K562 (cell line): ENCODE measurements around the gene OSBP2.

Source experiments
- CBFA2T3 ChIP-seq: fragments of 450-650 bp; IDR thresholded peaks from 2 replicates; pipeline ENCODE4 v1.6.1; 2017
- COPS2 ChIP-seq: fragments of 450-650 bp; conservative IDR thresholded peaks from 2 replicates; pipeline ENCODE4 v1.6.1; 2016; ENCODE audit warnings: mild to moderate bottlenecking, moderate library complexity
- ETV1 ChIP-seq: fragments of 450-650 bp; conservative IDR thresholded peaks from 2 replicates; pipeline ENCODE4 v1.6.1; 2016; ENCODE audit warnings: missing genetic modification characterization, control low read depth, low read depth, missing compliant biosample characterization
- EZH2 ChIP-seq: IDR thresholded peaks from 2 replicates; pipeline ENCODE4 v1.6.1; 2012; ENCODE audit warnings: low read depth, mild to moderate bottlenecking, inconsistent platforms, low read length, borderline replicate concordance
- FIP1L1 ChIP-seq: fragments of 200-400 bp; formaldehyde crosslinking; IDR thresholded peaks from 2 replicates; pipeline ENCODE4 v1.6.1; 2018; ENCODE audit warnings: mild to moderate bottlenecking, low read depth, low read length; ENCODE audit not compliant: poor library complexity, severe bottlenecking
- POLR2AphosphoS5 ChIP-seq: IDR thresholded peaks from 2 replicates; pipeline ENCODE4 v1.6.1; 2011; ENCODE audit warnings: mild to moderate bottlenecking, low read depth, low read length, moderate library complexity; ENCODE audit not compliant: control insufficient read depth, insufficient read depth
- SIX5 ChIP-seq, 2 experiments: IDR thresholded peaks; 2 replicates each; pipeline ENCODE4 v1.6.1; 2011; ENCODE audit warnings: low read length in 2 of 2, borderline replicate concordance in 1 of 2, low read depth in 1 of 2, mild to moderate bottlenecking in 1 of 2, moderate library complexity in 1 of 2; ENCODE audit not compliant: insufficient read depth in 1 of 2
- TAF7 ChIP-seq: fragments of 450-650 bp; IDR thresholded peaks from 2 replicates; pipeline ENCODE4 v1.6.1; 2016; ENCODE audit warnings: missing genetic modification characterization, missing compliant biosample characterization
- YY1 ChIP-seq, 3 experiments: IDR thresholded peaks; 2 replicates each; pipeline ENCODE4 v1.6.1; 2011; ENCODE audit warnings: low read length in 2 of 3, mild to moderate bottlenecking in 2 of 3, moderate library complexity in 2 of 3, borderline replicate concordance in 1 of 3, control low read depth in 1 of 3, low read depth in 1 of 3; ENCODE audit not compliant: insufficient read depth in 3 of 3, insufficient replicate concordance in 2 of 3, control insufficient read depth in 1 of 3, insufficient read length in 1 of 3; ENCODE audit errors: extremely low read depth in 1 of 3
- ZFX ChIP-seq: sonication (generic); formaldehyde crosslinking; IDR thresholded peaks from 2 replicates; pipeline ENCODE4 v1.8.0; 2022; ENCODE audit warnings: mild to moderate bottlenecking, missing genetic modification reagents, moderate library complexity
- ZNF76 ChIP-seq: fragments of 250-450 bp; sonication (Bioruptor Pico); IDR thresholded peaks from 2 replicates; pipeline ENCODE4 v1.4.0; 2020; ENCODE audit warnings: mild to moderate bottlenecking, moderate library complexity, borderline replicate concordance
- TF ChIP-seq, protein P1 (sequence below), 3 experiments: IDR thresholded peaks in 2 of 3; conservative IDR thresholded peaks in 1 of 3; 2 replicates each; pipeline ENCODE4 v1.5.1; 2011 to 2012; ENCODE audit warnings: low read length in 3 of 3, mild to moderate bottlenecking in 3 of 3, control low read depth in 2 of 3, improper control_type of control experiment in 1 of 3, inconsistent platforms in 1 of 3, low read depth in 1 of 3, mixed read lengths in 1 of 3, moderate library complexity in 1 of 3; ENCODE audit not compliant: insufficient read depth in 2 of 3
- TF ChIP-seq, protein P2 (sequence below): fragments of 450-650 bp; formaldehyde crosslinking; IDR thresholded peaks from 2 replicates; pipeline ENCODE4 v1.4.0; 2020; ENCODE audit warnings: mild to moderate bottlenecking, moderate library complexity

DNA sequence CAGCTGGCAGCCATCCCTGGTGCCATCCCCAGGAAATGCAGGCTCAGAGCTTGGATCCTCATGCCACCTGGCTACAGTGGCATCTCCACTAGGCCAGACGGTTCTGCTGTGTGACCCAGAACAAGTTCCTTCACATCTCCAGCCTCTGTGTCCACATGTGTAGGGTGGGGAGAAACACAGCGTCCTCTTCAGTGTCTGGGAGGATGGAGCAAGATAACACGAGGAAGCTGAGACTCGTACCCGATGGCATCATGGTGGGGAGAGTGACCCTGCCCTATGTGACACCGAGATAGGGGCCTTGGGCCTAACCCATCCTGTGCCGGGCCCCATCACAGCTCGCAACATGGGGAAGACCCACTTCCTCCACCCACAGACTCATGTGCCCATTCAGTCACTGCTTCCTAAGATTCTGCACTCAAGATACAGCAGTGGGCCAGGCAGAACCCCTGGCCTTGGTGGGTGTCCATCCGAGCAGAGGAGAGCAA is 195.4 kb downstream of the OSBP2 start:
- no peak for TF ChIP-seq FIP1L1
- TF ChIP-seq COPS2, result no peak
- no peak for TF ChIP-seq YY1 (IDR thresholded peaks at IDR 0.05; ENCODE audit: borderline replicate concordance in 1 of 3, control insufficient read depth in 1 of 3, extremely low read depth in 1 of 3, insufficient read depth in 3 of 3, insufficient read length in 1 of 3, insufficient replicate concordance in 2 of 3, low read depth in 1 of 3, low read length in 2 of 3)
- TF ChIP-seq TAF7 (tag), result no peak
- no peak for TF ChIP-seq ETV1 (tag)
- no peak for TF ChIP-seq POLR2AphosphoS5
- TF ChIP-seq EZH2, result no peak
- no peak for TF ChIP-seq ZFX
- TF ChIP-seq CBFA2T3, result no peak
- no peak for TF ChIP-seq SIX5 (IDR thresholded peaks at IDR 0.05; ENCODE audit: borderline replicate concordance in 1 of 2, insufficient read depth in 1 of 2, low read depth in 1 of 2, low read length in 2 of 2)
- TF ChIP-seq, protein P1, sequence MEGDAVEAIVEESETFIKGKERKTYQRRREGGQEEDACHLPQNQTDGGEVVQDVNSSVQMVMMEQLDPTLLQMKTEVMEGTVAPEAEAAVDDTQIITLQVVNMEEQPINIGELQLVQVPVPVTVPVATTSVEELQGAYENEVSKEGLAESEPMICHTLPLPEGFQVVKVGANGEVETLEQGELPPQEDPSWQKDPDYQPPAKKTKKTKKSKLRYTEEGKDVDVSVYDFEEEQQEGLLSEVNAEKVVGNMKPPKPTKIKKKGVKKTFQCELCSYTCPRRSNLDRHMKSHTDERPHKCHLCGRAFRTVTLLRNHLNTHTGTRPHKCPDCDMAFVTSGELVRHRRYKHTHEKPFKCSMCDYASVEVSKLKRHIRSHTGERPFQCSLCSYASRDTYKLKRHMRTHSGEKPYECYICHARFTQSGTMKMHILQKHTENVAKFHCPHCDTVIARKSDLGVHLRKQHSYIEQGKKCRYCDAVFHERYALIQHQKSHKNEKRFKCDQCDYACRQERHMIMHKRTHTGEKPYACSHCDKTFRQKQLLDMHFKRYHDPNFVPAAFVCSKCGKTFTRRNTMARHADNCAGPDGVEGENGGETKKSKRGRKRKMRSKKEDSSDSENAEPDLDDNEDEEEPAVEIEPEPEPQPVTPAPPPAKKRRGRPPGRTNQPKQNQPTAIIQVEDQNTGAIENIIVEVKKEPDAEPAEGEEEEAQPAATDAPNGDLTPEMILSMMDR (IDR thresholded peaks at IDR 0.05 in 2 of 3, conservative IDR thresholded peaks at IDR 0.05 in 1 of 3; ENCODE audit: insufficient read depth in 2 of 3, low read depth in 1 of 3, low read length in 3 of 3), result no peak
- TF ChIP-seq, protein P2, sequence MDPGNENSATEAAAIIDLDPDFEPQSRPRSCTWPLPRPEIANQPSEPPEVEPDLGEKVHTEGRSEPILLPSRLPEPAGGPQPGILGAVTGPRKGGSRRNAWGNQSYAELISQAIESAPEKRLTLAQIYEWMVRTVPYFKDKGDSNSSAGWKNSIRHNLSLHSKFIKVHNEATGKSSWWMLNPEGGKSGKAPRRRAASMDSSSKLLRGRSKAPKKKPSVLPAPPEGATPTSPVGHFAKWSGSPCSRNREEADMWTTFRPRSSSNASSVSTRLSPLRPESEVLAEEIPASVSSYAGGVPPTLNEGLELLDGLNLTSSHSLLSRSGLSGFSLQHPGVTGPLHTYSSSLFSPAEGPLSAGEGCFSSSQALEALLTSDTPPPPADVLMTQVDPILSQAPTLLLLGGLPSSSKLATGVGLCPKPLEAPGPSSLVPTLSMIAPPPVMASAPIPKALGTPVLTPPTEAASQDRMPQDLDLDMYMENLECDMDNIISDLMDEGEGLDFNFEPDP, result no peak
- no peak for TF ChIP-seq ZNF76 (CRISPR knock-in tag)
